GM12801 (cell line): ENCODE results near the gene KCTD17.

Experiments
- TF ChIP-seq, protein P1 (sequence below): IDR thresholded peaks from one replicate; pipeline ENCODE4 v1.5.1; 2011; ENCODE audit warnings: control low read depth; ENCODE audit not compliant: insufficient read length; ENCODE audit errors: extremely low read depth

The KCTD17 gene

DNA sequence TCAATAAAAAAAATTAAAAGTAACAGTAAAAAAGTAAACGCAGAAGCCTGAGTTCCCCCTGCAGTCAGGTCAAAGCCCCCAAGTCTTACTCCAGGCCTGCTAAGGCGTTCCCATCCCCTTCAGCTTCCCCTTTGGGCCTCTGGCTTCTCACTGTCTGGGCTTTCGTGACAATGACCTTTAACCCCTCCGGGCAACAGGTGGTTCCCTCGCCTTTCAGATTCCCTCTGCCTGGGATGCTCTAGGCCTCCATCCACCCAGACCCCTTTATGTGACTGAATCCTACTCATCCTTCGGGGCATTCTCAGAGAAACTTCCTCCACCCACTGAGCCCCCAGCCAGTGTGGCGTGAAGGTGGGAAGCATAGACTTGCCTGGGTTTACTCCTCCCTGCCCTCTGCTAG is 24.0 kb upstream of the KCTD17 start:
- TF ChIP-seq, protein P1, sequence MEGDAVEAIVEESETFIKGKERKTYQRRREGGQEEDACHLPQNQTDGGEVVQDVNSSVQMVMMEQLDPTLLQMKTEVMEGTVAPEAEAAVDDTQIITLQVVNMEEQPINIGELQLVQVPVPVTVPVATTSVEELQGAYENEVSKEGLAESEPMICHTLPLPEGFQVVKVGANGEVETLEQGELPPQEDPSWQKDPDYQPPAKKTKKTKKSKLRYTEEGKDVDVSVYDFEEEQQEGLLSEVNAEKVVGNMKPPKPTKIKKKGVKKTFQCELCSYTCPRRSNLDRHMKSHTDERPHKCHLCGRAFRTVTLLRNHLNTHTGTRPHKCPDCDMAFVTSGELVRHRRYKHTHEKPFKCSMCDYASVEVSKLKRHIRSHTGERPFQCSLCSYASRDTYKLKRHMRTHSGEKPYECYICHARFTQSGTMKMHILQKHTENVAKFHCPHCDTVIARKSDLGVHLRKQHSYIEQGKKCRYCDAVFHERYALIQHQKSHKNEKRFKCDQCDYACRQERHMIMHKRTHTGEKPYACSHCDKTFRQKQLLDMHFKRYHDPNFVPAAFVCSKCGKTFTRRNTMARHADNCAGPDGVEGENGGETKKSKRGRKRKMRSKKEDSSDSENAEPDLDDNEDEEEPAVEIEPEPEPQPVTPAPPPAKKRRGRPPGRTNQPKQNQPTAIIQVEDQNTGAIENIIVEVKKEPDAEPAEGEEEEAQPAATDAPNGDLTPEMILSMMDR: no peak

DNA sequence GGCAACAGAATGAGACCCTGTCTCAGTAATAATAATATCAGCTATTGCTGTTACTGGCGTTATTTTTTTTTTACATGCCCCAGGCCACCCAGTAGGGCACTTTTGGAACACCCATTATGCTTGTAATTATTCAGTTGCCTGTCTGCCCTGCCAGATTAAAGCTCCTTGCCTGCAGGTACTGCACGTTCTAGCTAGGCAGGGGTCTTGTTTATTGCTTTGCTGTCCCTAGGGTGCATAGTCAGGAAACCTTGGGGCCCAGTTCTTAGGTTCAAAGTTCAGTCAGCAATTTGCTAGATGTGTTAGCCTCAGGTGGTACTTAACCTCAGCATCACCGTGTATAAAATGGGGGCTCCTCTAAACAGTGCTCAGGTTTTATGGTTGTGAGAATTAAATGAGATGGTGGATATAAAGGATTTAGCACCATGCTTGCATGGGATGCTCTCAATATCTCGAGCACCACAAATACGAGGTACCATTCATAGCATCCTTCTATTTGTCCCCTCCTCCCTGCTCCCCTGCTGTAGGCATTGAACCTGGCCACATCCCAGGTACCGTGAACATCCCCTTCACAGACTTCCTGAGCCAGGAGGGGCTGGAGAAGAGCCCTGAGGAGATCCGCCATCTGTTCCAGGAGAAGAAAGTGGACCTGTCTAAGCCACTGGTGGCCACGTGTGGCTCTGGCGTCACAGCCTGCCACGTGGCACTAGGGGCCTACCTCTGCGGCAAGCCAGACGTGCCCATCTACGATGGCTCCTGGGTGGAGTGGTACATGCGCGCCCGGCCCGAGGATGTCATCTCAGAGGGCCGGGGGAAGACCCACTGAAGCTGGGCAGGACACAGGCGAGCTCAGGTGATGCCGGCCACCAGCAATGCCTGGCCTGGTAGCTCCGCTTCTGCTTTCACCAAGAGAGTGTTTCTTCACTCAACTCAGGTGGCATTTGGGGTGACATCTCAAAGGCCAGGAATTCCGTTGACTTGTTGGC is 22.6 kb upstream of the KCTD17 start:
- TF ChIP-seq, protein P1: no peak

DNA sequence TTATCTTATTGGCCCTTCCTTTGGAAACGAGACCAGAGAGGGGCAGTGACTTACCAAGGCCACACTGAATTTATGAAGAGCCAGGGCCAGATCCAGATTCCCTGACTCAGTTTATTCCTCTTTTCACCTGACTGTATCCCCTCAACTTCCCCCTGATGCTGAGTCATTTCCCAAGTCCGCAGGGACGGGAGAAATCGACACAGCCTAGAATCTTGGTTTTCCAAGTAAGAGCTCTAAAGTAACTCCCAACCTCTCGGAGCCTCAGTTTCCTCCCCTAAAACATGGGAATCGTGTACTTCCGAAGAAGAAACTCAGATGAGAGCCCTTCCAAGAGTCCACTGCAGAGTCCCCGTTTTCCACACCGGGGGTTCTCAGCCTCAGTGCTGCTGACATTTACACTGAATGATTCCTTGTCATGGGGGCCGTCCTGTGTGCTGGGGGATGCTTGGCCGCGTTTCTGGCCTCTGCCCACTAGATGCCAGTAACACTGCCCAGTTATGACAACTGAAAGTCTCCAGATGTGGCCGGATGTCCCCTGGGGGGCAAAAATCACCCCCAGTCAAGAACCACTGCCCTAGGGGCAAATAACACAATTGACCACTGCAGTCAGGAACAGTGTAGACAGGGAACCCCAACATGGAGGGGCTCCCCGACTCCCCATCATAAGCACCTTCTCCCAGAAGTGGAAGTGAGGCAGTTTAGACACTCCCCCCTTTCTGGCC is 20.8 kb upstream of the KCTD17 start:
- TF ChIP-seq, protein P1: no peak

DNA sequence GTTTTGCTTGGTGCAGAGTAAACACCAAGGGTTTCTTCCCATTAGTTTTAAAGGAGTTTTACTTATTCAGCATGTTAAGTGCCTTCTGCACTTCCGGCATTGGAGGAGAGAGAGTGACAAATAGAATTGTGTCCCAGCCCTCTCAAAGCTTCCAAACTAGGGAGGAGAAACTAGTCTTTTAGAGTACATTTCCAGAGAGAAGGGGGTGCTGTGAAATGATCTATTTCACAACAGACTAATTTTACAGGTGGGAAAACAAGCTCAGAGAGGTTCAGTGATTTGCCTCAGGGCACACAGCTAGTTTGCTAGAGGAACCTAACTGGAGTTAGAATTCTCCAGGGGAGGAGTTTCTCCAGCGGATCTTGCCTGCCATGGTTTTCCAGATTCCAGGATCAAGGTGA is 19.4 kb upstream of the KCTD17 start:
- TF ChIP-seq, protein P1: no peak

DNA sequence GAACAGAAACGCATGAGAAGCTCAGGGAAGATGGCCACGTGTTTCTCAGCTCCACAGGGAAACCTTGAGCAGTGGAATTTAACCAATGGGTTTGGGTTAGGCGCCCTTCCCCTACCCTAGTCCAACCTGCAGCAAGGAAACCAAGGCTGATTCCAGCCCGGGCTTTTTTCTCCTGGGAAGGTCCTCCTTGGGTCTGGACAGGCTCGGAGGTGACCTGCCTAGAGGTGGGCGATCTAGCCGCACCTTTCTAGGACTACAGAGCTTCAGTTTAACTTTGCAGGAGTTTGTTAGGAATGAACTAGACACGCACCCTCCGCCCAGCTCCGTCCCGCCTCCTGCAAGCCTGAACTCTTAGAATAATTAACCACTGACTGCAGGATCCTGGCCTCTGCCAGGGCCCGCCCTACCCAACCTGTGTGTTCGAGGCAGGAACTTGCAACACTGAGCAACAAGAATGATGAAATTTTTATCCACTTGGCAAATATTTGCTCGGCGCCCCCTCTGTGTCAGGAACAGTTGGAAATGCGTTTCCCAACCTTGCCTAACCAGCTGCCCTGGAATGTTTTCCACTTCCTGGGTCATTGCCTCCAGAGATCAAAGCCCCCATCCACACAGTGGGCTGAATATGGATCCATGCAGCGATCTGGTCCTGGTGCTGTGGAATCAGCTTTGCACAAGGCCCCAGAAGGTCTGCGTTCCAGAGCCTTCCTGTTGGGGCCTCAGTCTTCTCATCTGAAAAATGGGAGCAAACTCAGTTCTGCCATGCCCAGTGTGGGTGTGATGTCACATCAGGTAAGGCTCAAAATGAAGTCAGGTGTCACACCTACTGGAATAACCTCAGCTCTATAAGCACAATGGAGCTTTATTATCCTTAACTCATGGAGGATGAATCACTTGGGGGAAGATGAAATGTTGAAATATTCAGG is 18.7 kb upstream of the KCTD17 start:
- TF ChIP-seq, protein P1: no peak

DNA sequence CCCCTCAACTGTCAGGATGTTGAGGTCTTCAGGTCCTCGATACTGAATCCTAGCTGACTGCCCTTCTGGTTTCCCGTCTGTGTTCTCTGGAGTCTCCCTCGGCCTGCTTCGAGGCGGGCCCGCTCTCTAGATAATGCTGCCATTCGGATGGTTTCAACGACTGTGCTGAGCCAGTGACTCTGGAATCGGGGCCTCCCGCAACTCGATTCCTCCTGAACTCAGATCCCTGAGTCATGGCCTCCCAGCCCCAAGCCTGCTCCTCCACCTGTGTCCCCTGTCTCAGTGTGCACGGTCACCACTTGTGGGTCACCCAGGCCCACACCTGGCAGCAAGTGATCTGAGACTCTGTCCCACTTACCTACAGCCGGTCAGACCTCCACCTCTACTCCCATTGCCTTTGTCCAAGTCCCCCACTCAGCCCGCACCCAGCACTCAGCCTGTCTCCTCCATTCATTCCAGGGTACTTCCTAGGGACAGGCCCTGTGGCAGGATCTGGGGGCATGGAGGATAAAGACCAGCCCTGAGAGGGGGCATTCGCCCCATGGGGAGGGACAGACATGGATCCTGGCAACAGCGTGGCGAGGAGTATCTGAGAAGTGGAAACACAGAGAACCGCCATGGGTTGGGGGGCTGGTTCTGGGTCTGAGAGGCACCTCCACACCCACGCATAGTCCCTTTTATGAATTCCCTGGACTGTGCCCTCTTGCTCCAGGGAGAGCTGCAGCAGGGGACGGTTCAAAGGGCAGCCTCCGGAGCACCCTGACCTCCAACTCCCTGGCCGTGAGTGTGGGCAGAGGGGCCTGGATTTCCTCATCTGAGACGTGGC is 17.7 kb upstream of the KCTD17 start:
- TF ChIP-seq, protein P1: no peak
